ENCODE data around the gene ENTPD2. TPM values are rescaled to one million over a fixed set of nuclear protein-coding genes. Genes with fewer than 3 reads are reported as not detected.
A peak's percentile ranks its signal among the peaks of the same experiment; 100 is the strongest.

The ENTPD2 gene
- total and polyA plus RNA-seq, 2 of the 4 experiments (the other 2 are of a cell fraction): not detected

DNA sequence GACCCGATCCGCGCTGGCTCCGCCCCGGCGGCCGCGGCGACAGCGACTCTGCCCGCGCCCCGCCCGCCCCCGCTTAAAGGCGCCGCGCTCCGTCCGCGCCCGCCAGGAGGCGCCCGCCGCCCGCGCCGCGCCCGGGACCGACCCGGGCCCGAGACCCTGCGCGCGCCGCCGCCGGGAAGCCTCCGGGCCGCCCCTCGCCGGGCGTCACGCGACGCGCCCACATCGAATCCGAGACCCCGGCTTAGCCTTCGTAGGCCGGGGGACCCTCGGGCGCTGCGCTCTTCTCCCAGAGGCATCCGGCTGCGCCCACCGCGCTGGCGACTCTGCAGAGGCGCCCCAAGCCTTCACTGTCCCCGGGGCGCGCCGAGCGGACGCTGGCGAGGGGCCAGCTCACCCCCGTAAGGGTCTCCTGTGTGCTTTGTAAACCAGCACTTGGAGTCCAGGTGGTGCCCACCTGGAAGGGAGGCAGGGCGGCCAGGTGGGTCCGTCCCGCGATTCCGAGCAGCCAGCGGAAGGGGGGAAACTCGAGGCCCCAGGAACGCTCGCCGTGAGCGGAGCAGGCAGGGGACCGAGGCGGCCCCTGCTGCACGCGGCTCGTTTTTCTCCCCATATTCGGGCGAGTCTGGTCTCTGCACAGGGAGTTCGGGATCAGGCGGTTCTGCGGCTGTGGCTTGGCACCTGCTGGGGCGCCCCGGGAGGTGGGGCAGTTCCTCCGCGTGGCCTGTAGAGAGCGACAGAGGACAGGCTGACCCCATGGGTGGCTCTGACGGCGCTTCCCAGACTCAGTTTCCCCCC, 25.4 kb downstream of the ENTPD2 start:
- Histone ChIP-seq H3K4ac (ENCODE audit: low read depth, low read length) (no peak overlapping the region), H4K8ac (ENCODE audit: low read depth in 2 of 2, low read length in 2 of 2) (peak overlapping the region in 1 of 2 experiments; percentile 39; a peak in 1 of 4 replicates), H4K20me1 (ENCODE audit: insufficient read depth, low read length) (no peaks in the 10 kb centered on the region; the same call in 1 of the 2 replicates), H3K9me3 (ENCODE audit: control insufficient read depth, insufficient read depth, low read length) (no peaks in the 10 kb centered on the region), H2BK120ac (ENCODE audit: low read depth, low read length) (0 out of 2 replicates have a peak overlapping the region, but pooled peaks have one; percentile 23), H3K4me1 (ENCODE audit: control insufficient read depth, insufficient read depth, low read length) (peaks cover 5% of the 10 kb centered on the region), H2AK5ac (ENCODE audit: low read depth, low read length) (peak overlapping the region; percentile 30; the same call in 1 of the 2 replicates), H3K9me1 (ENCODE audit: insufficient read depth, low read length) (peaks cover 4% of the 10 kb centered on the region; the same call in 1 of the 2 replicates), H3K27ac (ENCODE audit: insufficient read depth, low read length) (no peak overlapping the region; the same call in 1 of the 2 replicates), H3K36me3 (ENCODE audit: control insufficient read depth, insufficient read depth, low read length) (no peaks in the 10 kb centered on the region), H3K56ac (ENCODE audit: extremely low read depth, insufficient read depth, low read length) (no peak overlapping the region), H3K4me3 (ENCODE audit: insufficient read depth, low read depth, low read length) (peak overlapping the region; percentile 88), H2AFZ (replicated peaks; ENCODE audit: low read length, poor library complexity) (peak overlapping the region; percentile 92), H3K23ac (ENCODE audit: low read depth, low read length) (peak overlapping the region; percentile 59; the same call in 1 of the 2 replicates), H2BK20ac (ENCODE audit: low read depth, low read length) (no peak overlapping the region), H3K79me1 (ENCODE audit: low read depth in 1 of 2, low read length in 2 of 2) (peaks cover 0 to 7% of the 10 kb centered on the region in 2 experiments; a peak in 2 of 4 replicates), H2BK5ac (ENCODE audit: low read depth, low read length, poor library complexity, severe bottlenecking) (no peak overlapping the region), H2AK9ac (replicated peaks; ENCODE audit: low read depth, low read length, poor library complexity) (peak overlapping the region; percentile 90), H2BK15ac (ENCODE audit: low read depth, low read length) (no peak overlapping the region), H4K91ac (ENCODE audit: insufficient read depth, low read depth, low read length) (no peak overlapping the region), H3K27me3 (ENCODE audit: control insufficient read depth, insufficient read depth, low read length) (no peaks in the 10 kb centered on the region; the same call in 1 of the 2 replicates), H3K14ac (replicated peaks; ENCODE audit: low read depth, low read length) (no peak overlapping the region), H3K9ac (ENCODE audit: low read depth, low read length) (peak overlapping the region; percentile 64), H4K5ac (ENCODE audit: low read depth, low read length) (peak overlapping the region; percentile 6; the same call in 1 of the 2 replicates), H3K4me2 (ENCODE audit: low read depth, low read length) (peak overlapping the region; percentile 85), H3K18ac (ENCODE audit: low read depth, low read length) (peak overlapping the region; percentile 19; the same call in 1 of the 2 replicates)
- TF ChIP-seq RAD21 (IDR thresholded peaks at IDR 0.05; ENCODE audit: low read length): 0 out of 2 replicates have a peak, but pooled peaks have one; percentile 3
- TF ChIP-seq NFE2L2 (IDR thresholded peaks at IDR 0.05; ENCODE audit: low read depth, low read length): no peak
- TF ChIP-seq MAZ (IDR thresholded peaks at IDR 0.05; ENCODE audit: borderline replicate concordance, low read depth, low read length): peak; percentile 57; the same call in 1 of the 2 replicates
- TF ChIP-seq, protein P1, sequence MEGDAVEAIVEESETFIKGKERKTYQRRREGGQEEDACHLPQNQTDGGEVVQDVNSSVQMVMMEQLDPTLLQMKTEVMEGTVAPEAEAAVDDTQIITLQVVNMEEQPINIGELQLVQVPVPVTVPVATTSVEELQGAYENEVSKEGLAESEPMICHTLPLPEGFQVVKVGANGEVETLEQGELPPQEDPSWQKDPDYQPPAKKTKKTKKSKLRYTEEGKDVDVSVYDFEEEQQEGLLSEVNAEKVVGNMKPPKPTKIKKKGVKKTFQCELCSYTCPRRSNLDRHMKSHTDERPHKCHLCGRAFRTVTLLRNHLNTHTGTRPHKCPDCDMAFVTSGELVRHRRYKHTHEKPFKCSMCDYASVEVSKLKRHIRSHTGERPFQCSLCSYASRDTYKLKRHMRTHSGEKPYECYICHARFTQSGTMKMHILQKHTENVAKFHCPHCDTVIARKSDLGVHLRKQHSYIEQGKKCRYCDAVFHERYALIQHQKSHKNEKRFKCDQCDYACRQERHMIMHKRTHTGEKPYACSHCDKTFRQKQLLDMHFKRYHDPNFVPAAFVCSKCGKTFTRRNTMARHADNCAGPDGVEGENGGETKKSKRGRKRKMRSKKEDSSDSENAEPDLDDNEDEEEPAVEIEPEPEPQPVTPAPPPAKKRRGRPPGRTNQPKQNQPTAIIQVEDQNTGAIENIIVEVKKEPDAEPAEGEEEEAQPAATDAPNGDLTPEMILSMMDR (conservative IDR thresholded peaks at IDR 0.05; ENCODE audit: low read depth, low read length): peak; percentile 40
- dilution Hi-C loops (cut with HindIII; ENCODE audit: low sequenced_read_pairs, unreplicated experiment): no loop called here
- no TSS peak for BruUV-seq (replicated peaks)
- in situ Hi-C loops (cut with MboI; ENCODE audit: low sequenced_read_pairs): no loop called here
- ATAC-seq (ENCODE audit: low read depth) (peak; percentile 83), DNase-seq (peak; percentile 11)
- CTCF ChIA-PET: interaction anchor here (0.6 to 1.4 kb wide), 10 partner anchors 18 to 239 kb away, joined by 3 to 9 read pairs (median 3); partner anchors contain the start of genes AJM1, NPDC1 and PAXX
- intact Hi-C loops (cut with micrococcal nuclease): loop anchor here (1.0 to 2.0 kb wide), 2 partner anchors 22 to 241 kb away; no protein-coding TSS in a partner anchor
- 2% methylated on average over 54 of the region's 98 CpGs; no CpG with 5 or more reads in 1 of the 2 experiments for WGBS, 2 experiments (ENCODE audit: extremely low coverage in 2 of 2, insufficient read length in 1 of 2)
- POLR2A ChIA-PET (ENCODE audit: unreplicated experiment): no interaction called here

All from IMR-90 (cell line).